Activated T-helper 1 cell treated with anti-CD3 and anti-CD28 coated beads, Interleukin-2, amount 50 U/mL, for 16 hours (primary cell): ENCODE data around the gene VGLL2.
"Not testable (repeated sequence)": the region's sequence is repeated elsewhere in the genome, so short reads cannot be mapped to it uniquely, and the experiment has no call there.

Experiments used
- DNase-seq, 2 donors: peaks; one replicate each; pipeline ENCODE4 v3.0.0-alpha.2; 2020; ENCODE audit warnings: low read depth in 1 of 2, low spot score in 1 of 2

The VGLL2 gene, protein sequence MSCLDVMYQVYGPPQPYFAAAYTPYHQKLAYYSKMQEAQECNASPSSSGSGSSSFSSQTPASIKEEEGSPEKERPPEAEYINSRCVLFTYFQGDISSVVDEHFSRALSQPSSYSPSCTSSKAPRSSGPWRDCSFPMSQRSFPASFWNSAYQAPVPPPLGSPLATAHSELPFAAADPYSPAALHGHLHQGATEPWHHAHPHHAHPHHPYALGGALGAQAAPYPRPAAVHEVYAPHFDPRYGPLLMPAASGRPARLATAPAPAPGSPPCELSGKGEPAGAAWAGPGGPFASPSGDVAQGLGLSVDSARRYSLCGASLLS

DNA sequence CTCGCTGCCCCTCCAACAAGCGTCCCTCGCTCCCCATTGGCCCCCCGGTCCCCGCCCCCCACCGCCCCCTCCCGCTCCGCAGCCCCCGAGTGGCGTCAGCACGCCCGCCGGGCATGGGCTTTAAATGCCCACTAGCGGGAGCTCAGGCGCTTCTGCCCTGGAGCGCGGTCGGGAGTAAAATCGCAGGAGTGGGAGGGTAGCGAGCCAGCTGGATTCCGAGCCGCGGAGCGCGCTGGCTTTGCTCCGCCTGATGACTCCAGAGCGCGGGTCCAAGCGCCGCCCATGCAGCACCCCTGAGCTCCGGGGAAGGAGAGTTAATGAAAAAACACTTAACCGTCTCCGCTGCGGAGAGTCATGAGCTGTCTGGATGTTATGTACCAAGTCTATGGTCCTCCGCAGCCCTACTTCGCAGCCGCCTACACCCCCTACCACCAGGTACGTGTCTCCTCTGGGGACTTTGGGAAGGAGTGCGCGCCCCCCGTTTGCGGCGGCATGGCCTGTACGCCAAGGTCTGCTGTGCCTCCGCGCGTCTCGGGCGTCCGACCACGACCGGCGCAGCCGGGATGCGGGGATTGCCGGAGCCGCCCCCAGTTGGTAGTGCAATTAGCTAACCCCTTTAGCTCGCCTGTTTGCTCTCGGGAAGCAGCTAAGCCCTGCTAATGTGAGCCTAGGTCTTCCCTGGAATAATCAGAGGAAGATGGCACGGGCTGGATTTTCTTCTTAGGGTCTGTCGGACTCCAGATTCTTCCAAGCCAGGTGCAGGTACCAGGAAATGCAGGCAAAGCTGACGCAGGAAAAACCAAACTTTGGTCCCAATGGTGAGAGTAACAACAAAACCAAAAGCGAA lies at the start of gene VGLL2:
Gene VGLL2, plus strand, starts transcription at position 149 of the 847 bp plus-strand sequence. Its CDS starts 206 bp downstream, at position 355.
- DNase-seq: no peak

DNA sequence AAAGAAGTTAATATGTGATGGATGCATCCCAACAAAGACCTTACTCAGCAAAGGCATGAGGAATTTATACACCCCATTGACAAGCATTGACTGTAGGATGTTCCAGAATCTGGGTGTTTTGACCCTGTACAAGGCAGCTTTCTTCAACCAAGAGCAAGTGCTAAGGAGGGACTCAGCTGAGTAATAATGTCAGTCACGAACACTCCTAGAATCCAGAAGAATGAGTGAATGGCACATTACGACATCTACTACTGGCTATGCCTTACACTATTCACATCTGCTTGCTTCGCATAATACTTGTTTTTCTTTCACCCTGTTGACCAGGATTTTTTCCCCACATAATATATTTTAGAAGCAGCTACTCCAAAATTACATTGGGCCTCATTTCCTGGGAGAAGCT lies 42.5 kb upstream of the VGLL2 start:
- DNase-seq: no peak

DNA sequence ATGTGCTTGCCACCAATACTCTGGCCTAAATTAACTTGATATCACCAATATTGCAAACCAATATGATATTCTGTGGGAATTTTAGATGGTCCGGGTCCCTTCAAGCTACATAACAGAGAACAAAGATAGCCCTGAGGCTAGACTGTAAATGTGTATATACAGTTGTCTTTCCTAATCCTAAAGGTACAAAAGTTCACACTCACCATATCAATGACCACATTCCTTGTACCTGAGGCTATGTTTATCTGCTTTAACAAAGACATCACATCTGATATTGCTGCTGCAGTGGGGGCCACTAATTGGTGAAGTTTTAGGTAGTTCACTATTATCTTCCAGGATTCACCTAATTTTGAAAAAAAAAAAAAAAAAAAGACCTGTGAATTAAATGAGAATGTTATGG lies 38.6 kb upstream of the VGLL2 start:
- no peak for DNase-seq

DNA sequence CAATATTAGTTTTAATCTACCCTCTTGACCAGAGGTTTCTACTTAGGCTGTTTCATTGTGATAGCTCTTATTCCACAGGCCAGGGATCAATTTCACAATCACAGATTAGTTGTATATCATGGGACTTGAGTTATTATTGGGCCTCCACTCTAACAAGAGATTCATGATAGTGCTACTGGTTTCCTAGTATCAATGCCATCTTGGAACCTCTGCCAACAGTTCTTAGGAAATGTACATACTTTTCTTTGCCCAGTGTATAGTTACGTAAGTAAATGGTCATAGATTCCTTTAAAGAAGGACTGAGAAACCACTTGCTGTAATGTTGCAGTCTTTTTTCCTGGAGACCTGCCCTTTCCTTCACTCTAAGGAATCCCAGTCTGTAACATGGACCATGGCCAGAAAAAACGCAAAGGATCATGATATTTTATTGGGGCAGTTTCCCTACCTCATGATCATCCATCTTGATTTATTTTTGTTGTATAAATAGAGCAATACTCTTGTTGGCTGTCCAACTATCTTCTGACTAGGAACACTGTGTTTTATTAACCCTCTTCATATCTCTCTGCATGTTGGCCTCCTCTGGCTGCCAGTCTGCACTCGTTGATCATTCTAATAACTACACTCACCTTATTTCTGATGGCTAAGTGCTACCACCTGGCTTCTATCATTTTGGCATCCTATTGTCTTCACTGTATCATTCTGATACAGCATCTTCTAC lies 38.0 kb upstream of the VGLL2 start:
- no peak for DNase-seq

DNA sequence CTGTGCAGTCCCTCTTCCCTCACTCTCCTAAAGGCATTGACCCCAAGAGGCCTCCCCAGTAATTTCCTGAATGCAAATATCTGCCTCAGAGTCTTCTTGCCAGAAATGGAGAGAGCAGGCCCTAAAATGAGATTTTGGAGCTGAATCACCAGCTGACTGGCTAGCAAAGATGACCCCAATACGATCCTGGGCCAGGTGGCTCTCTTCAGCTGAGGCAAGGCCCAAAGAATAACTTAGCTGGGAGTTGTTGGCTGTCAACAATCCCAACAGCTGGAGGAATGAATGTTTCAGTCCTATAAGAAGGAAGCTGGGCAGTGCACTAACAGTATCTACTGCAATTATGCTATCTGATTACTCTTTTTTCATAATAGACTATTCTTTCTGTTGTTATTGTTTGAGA lies 37.2 kb upstream of the VGLL2 start:
- DNase-seq: no peak

DNA sequence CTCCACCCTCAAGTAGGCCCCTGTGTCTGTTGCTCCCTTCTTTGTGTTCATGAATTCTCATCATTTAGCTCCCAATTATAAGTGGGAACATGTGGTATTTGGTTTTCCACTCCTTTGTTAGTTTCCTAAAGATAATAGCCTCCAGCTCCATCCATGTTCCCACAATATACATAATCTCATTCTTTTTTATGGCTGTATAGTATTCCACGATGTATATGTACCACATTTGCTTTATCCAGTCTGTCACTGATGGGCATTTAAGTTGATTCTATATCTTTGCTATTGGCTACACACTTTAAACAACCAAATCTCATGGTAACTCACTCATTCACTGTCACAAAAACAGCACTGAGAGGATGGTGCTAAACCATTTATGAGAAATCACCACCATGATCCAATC lies 35.5 kb upstream of the VGLL2 start:
- no peak for DNase-seq

DNA sequence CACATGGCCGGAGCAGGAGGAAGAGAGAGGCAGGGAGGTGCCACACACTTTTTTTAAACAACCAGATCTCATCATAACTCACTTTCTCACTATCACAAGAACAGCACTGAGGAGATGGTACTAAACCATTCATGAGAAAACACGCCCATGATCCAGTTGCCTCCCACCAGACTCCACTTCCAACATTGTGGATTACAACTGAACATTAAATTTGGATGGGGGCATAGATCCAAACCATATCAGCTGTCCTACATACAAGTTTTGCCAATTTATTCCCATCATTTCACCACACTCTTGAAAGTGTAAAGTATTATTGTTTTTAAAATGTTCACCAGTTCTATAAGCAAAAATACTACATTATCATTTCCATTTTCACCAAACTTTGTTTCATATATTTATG lies 33.9 kb upstream of the VGLL2 start:
- no peak for DNase-seq

DNA sequence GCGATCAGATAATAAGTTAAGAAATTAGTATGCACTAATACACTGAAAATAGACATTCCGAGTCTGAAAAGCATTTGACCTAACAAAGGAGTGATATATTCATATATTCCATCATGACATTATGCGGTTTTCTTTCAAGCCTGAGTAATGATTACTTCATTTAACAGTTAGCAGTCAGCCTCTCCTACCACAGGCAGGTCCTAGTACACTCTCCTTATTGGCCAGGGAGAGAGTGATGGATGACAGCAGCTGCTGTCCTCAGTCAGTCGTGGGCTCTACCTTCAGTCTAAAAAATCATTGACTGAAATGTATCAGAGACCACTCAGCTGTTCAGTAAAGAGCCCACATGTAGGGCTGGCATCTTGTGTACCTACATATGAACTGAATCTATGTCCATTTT lies 33.2 kb upstream of the VGLL2 start:
- no peak for DNase-seq

DNA sequence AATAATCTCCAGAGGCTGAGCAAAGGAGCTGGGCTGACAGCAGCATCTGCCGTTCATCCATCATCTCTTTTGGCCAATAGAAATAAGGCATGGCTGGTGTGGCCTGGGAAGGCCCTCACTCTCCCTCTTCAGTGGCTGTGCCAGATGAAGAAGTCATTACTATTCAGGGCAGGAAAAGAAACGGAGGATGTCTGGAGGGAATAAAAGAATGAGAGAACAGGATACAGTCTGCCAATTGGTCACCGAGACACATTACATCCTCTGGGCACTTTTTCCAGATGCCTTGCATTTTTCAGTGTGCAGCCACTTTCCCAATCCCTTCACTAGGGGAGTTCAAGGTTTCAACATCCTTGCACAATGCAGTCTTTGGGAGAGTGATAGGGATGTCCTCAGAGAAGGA lies 32.2 kb upstream of the VGLL2 start:
- no peak for DNase-seq

DNA sequence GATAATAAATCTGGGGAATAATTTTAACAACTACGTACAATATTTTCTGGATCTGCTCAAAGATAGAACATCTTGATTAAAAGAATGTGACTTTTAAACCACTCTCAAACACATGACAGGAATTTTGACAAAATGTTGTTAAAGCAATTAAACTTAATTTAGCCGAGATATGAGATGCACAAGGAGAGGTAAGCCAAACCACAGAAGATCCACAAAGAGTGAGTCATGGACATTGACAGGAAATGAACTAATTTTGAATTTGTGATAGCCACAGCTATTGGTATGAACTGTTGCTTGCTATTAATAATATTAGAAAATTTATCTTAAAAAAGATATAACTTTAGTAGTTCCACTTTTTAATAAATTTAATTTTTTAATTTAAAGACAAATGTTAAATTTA lies 27.8 kb upstream of the VGLL2 start:
- no peak for DNase-seq

DNA sequence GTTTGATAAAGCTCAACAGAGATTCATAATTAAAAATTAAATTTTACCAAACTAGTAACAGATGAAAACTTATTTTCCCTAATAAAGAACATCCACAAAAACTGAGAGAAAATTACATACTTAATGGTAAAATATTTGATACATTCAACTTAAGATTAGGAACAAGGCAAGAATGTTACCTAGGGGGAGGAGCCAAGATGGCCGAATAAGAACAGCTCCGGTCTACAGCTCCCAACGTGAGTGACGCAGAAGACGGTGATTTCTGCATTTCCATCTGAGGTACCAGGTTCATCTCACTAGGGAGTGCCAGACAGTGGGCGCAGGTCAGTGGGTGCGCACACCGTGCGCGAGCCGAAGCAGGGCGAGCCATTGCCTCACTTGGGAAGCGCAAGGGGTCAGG lies 20.8 kb upstream of the VGLL2 start:
- not testable (repeated sequence) for DNase-seq

DNA sequence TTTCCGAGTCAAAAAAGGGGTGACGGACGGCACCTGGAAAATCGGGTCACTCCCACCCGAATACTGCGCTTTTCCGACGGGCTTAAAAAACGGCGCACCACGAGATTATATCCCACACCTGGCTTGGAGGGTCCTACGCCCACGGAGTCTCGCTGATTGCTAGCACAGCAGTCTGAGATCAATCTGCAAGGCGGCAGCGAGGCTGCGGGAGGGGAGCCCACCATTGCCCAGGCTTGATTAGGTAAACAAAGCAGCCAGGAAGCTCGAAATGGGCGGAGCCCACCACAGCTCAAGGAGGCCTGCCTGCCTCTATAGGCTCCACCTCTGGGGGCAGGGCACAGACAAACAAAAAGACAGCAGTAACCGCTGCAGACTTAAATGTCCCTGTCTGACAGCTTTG lies 20.4 kb upstream of the VGLL2 start:
- DNase-seq: not testable (repeated sequence)

DNA sequence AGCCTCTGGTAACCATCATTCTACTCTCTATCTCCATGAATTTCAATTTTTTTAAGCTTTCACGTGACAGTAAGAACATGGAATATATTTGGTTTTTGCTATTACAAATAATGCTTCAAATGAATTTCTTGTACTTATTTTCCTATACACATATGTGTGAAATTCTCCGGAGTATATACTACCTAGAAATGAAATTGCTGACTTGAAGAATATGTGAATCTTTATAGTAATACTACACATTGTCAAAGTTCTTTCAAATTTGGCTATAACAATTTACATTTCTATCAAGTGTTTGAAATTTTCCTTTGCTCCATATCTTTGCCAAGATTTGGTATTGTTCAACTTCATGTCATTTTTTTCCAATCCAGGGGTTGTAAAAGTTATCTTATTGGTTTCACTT lies 11.6 kb upstream of the VGLL2 start:
- no peak for DNase-seq

DNA sequence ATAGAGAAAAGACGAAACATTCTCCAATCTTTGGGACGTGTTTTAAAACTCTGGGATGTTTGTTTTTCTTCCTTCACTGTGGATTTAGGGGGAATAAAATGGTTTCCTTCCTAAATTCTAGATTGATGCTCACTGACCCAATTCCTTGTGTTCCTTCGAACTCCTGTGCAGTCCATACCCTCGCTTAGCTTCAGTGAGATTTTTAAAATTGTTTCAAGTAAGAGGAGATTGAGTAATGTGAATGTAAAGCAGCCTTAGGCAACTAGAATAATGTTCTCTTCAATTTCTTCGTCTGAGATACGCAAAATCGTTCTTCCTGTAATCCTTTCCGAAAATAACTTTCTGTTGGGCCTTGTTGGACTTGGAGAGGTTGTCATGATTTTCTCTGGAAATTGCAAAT lies 2.6 kb upstream of the VGLL2 start:
- no peak for DNase-seq

DNA sequence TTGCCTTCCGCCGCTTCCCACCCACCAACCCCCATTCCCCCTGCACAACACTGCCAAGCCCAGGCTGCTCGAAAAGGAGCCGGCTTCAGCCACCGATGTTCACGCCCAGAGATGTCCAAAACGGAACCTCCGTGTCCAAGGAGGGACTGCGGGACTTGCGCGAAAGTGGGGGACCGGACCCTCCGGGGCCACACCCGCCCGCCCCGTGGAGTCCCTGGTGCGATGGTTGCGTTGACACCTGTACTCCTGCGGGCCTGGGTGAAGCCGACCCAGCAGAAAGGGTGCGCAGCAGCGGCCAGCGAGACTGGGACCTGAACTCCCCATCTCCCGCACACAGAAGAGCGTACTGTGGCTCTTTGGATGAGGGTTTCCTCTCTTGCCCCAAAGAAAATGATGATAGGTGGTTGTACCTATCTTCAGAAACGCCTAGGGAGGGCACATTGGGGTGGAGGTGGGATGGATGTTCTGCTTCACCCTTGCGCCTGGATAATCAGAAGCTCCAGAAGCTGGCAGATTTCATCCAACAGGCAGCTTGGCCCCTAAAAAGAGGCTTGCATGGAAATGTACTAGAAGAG lies 1.9 kb upstream of the VGLL2 start:
- DNase-seq: no peak

DNA sequence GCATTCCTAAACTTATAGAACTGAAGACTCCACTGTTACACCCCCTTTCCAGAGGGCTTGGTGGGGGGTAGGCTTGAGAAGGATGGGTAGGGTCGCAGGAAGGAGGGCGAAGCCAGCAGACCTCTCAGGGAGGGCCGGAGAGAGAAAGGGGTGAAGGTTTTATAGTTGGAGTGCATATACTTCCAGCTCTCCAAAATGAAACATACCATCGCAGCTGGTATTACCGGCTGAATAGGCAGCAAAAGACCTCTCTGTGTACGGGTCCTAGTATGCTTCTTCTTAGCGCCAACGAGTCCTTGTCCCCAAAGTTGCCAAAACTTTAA lies 1.0 kb upstream of the VGLL2 start:
- DNase-seq: no peak

DNA sequence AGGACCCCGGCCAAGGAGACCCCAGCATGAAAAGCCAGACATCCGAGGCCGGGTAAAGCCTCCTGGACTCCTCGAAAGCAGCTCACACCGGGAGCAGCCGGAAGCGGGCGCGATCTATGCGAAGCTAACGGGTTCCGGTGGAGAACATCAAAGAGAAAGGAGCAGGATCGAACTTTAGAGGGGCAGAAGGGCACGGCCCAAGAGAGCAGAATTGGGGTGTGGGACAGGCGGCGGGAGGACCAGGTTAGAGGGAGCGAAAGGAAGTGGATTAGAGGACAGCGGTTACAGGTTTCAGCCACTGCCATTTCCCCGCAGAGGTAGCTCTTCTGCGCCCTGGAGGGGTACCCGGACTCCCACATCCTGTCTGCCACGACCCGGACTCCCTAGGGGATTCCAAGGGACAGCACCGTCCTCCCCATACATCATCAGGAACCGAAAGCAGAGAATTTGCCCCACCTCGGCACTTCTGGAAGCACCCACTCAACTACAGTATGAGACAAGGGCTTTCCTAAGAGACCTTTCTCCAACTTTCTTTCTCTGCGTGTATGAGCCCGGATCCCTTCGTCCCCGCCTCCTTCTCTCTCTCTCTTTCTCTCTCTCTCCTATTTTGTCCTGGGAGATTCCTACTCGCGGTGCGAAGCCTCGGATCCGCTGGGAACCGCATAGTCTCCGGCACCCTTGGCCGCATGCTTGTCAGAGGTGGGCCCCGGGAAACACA lies 507 bp upstream of the VGLL2 start:
- no peak for DNase-seq

DNA sequence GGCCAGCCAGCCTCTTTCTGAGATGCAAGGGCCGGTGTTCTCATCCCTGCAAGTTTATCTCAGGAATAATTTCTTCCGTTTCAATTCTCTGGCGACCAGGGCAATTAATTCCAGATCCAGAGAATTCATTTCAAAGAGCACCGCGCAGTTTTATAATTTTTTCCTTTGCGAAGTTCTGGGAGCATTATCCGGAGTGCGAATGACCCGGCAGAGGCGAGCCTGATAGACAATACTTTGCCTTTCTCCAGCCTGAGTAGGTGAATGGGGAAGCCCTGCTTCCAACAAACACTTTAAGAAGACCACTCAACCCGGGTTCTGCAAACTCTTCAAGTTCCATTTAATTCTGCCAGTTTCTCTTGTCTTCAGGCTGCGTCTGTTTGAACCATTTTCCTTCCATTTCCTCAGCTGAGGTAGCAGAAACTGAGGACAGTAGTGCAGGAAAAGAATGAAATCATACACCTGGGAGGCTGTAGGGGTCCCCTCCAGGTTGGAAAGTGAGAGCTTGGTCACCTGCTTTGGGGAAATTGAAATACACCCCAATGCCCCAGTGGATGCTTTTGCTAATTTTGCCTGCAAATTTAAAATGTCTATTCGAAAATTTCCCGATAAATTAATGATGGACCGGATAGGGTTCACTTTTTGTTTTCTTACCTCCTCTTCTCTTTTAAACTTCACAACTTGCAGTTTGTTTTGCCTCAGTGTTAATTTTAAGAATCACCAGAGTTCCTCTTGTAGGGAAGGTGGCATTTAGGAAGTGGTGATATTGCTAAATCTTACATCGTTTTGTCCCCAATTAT lies 1.1 kb downstream of the VGLL2 start:
- DNase-seq: no peak

DNA sequence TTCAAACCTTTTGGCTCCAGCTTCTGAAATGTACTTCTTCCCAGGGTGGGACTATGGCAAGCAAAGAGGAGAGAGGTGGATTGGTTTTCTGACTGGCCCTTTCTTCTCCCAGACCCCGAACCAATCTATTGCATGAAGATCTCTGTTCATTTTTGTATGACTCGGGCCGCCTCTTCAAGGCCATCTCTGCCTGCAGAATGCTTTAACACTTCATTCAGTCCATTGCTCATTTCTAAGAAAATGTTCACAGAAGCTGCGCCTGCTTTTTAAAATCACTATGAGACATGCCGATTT lies 1.6 kb downstream of the VGLL2 start:
- DNase-seq: no peak

DNA sequence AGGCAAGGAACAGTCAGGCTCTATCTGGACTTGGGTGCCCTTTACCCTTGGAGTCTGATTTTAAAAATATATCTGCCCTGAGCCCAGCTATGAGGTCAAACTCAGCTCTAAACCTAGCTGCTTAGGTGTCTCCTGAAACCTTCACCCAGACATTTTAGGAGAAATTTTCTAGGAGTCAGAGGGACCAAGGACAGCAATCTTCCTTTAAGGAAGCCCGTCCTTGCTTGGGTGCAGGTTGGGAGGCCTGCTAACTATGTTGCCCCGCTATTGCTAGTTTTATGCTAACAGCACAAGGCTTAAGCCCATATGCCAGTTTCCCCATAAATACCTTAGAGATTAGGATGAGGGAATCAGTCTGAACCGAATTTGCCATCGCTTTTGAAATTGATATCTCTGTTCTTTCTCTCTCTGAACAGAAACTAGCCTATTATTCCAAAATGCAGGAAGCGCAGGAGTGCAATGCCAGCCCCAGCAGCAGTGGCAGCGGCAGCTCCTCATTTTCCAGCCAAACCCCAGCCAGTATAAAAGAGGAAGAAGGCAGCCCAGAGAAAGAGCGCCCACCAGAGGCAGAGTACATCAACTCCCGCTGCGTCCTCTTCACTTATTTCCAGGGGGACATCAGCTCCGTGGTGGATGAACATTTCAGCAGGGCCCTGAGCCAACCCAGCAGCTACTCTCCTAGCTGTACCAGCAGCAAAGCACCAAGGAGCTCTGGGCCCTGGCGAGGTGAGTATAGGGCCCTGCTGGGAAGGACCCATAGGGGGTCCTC lies 2.6 kb downstream of the VGLL2 start:
- no peak for DNase-seq
